Activated CD8-positive, alpha-beta memory T cell treated with anti-CD3 and anti-CD28 coated beads for 24 hours (primary cell): ENCODE measurements around the gene C19orf67.
A peak's percentile ranks its signal among the peaks of the same experiment; 100 is the strongest.

ENCODE experiments used
- DNase-seq: peaks from one replicate; pipeline ENCODE4 v3.0.0-alpha.2; 2020

The C19orf67 gene

DNA sequence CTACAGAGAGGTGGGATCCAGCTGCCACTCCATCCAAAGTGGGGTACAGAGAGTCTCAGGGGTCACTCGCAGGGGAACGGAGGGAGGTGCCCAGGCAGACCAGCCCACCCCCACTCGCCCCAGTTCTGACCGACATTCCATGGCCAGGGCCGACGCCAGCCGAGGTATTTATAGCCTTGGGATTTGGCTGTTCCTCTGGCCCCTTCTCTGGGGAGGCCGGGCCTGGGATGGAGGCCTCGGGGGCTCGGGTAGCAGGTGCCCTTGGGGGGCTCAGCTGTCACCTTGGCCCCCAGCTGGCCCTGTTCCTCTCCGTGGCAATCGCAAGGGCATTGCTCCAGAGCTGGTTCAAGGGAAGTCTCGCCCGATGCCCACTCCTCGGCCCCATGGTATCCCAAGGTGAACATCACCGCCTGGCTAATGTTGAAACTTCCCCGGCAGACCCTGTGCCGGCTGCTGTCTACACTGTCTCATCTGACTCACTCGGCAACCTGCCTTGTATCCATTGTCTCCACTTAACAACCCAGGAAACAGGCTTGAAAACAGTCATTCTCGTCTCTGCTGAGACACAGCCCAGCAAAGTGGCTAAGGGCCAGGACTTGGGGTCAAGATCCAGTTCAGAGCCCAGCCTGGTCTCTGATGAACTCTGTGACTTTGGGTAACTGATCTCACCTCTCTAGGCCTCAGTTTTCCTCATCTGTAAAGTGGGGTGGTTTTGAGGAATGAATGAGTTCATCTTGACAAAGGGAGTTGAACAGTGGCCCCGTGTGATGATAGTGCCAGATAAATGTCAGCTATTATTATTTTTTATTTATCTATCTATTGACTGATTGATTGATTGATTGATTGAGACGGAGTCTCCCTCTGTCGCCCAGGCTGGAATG lies 22.2 kb upstream of the C19orf67 start:
- no peak for DNase-seq

DNA sequence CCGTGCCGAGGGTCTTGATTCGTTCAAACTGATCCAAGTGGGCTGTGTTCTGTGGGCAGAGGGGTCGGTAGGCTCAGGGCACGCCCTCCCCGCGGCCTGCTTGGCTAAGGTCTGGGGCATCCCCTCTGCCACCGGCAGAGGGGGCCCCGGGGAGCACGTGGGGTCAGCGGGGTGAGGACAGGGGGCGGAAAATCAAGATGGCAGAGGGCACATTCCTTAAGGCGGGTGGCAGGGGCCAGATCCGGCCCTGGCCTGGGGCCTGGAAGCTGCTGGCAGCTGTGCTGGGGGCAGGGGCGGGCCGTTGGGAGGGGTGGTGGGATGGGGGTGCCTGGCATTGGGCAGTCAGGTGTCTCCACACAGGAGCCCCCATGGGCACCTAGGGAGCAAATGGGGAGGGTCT lies 21.3 kb upstream of the C19orf67 start:
- DNase-seq, result no peak

DNA sequence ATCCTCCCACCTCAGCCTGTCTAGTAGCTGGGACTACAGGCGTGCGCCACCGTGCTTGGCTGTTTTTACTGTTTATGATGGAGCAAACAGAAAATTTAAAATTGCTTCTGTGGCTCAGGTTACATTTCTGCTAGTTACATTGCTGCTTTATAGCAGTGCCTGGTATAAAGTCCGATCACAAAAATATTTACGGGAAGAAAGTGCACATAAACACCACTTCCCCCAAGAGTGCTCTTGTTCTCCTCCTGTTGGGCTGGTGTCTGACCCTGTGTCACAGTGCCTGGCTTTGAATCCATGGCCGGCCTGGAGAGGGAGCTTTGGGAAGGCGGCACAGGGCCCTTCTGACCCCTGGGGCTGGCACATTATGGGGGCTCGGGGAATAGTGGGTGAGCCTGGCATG lies 20.1 kb upstream of the C19orf67 start:
- DNase-seq, result no peak

DNA sequence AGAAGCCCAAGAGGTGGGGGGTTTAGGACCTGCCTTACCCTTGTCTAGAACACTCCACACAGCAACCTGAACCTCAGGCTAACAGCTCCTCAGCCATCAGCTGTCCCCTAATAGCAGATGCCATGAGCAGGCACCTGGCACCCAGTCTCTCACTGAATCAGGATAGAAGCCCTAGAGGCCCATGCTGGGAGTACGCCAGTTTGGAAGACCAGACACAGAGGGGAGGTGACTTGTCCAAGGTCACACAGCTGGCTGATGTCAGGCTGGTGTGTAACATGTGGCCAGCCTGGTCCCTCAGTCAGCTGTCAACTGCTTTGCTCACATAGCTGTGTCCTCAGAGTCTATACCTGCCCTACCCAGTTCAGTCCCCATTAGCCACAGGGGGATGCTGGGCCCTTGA lies 17.7 kb upstream of the C19orf67 start:
- no peak for DNase-seq

DNA sequence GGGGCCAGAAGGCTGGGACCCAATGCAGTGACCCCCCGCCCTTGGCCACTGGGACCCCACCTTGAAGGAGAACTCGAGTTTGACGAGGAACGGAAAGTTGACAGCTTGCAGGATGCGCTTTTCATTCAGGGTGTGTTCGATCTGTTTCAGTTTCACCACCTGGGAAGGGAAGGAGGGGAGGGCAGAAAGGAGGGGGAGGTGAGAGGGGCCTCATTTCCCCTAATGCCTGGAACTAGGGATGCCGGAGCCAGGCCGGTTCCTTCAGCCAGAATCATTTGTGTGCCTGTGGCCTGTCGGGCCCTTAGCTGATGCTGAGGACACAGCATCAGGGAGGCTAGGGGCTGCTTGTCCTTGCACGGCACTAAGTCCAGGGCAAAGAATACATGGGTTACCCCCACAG lies 17.2 kb upstream of the C19orf67 start:
- DNase-seq, result no peak

DNA sequence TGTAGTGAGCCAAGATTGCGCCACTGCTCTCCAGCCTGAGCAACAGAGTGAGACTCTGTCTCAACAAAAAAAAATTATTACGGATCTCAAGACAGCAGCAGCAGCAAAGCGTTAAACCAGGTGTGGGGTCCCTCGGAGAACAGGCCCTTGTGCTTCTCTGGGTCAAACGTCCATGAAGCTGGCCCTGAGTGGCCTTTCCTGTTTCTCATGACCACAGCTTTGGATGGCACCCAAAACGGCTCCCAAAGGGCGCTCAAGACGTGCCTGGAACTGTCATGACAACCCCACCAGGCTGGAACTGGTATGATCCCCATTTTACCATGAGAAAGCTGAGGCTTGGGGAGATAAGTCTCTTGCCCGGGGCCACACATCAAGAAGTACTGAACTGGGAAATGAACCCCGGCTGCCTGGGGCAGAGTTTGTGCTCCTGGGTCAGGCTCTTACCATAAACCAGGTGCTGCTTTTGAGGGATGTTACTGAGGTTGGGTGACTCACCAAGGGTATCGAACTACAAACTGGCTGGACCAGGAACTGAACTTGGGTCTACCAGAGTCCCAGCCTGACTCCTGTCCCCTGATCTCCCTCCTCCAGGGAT lies 16.6 kb upstream of the C19orf67 start:
- no peak for DNase-seq

DNA sequence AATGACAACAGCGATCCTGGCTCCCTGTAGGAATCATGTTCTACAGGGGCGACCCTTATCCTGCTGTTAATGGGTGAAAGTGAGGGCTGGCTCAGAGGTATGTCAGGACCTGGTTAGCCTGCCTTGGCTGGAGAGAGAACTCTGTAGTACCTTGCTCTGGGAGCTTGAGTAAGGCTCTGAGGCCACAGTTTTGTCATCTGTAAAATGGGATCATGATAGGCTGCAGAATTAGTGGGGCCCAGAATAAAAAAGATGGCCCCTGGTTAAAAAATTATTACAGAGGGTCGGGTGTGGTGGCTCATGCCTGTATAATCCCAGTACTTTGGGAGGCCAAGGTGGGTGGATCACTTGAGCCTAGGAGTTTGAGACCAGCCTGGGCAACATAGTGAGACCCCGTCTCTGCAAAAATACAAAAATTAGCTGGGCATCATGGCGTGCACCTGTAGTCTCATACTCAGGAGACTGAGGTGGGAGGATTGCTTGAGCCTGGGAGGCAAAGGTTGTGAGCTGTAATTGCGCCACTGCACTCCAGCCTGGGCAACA lies 15.5 kb upstream of the C19orf67 start:
- no peak for DNase-seq

DNA sequence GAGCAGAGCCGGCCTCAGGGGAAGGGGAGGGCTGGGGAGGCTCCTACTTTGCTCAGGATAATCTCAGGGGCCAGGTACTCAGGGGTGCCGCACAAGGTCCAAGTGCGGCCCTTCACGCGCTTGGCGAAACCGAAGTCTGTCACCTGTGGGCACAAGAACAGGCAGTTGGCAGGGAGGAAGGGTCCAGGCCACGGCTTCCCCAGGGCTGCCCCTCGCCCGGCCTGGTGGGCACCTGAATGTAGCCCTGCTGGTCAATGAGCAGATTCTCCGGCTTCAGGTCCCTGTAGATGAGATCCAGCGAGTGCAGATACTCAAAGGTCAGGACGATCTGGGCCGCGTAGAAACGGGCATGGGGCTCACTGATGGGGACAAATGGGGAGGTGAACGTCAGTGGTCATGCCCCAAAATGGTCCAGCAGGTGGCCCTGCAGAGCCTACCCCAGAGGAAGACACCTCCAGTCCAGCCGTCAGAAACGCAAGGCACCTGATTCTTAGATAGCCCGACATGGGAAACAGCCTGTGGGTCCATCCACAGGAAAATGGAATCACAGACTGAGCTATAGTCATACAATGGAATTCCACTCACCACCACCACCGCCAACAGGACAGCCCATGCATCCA lies 12.1 kb upstream of the C19orf67 start:
- no peak for DNase-seq

DNA sequence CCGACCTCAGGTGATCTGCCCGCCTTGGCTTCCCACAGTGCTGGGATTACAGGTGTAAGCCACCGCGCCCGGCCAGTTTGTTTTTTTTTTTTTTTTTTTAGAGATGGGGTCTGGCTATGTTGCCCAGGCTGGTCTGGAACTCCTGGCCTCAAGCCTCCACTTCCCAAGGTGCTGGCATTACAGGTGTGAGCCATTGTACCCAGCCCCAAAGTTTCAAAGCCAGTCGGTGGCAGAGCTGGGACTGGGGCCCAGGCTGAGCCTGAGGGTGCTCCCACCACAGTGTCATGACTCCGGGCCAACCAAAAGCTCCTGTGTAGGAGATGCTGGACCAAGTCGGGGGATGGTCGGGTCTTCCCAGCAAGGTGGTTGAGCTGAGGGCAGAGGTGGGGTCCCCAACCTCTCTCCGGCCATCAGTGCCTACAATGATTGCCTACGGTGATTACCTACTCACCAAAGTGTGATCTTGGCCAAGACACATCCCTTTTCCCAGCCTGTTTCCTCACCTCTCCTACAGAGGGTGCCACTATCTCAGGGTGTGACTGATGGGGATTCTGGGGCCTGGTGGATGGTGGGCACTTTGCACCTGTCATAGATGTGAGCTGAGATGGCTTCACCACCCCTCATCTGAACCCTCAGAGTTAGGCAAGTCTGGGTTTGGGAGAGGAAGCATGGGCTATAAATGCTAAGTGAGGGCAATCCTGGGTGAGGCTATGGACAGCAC lies 10.8 kb upstream of the C19orf67 start:
- no peak for DNase-seq

DNA sequence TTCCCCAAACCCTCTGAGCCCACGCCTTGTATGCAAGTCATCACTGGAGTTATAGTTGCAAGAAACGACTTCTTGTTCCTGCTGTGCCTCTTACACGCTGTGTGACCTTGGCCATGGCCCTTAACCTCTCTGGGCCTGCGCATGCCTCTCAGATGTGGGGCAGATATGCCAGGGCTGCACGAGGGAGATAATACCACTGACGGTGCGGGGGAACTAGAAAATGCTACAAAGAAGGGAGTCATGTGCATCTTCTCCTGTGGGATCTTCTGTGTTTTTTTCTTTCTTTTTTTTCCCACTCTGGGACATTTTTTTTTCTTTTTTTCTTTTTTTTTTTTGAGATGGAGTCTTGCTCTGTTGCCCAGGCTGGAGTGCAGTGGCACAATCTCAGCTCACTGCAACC lies 9.3 kb upstream of the C19orf67 start:
- DNase-seq, result no peak

DNA sequence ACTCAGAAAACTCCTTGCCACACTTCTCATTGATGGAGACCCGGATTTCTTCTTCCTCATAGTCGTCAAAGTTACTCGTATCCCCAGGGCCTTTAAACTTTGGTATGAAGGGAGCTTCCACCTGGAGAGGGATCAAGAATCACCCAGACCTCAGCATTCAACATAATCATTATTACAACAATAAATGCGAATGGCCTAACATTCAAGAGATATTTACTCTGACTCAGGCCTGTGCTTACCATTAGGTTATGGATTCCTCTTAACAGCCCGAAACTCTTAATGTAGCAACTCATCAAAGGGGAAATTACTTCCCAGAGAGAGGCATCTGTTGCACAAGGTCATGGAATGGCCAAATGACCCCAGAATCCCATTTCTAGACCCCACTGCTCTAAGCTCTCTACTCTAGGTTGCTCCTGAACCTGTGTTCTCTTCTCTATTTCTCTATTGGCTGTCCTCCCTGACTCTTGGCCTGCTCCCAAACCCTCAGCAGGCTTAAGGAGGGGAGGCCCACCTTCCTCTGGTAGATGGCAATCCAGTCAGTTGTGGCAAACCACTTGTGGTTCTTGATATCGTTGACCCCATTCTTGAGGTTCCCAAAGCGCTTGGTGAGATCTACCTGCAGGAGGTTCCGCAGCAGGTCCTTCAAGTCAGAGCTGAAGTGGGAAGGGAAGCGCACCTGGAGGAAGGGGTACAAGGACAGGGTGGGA lies 7.7 kb upstream of the C19orf67 start:
- DNase-seq, result no peak

DNA sequence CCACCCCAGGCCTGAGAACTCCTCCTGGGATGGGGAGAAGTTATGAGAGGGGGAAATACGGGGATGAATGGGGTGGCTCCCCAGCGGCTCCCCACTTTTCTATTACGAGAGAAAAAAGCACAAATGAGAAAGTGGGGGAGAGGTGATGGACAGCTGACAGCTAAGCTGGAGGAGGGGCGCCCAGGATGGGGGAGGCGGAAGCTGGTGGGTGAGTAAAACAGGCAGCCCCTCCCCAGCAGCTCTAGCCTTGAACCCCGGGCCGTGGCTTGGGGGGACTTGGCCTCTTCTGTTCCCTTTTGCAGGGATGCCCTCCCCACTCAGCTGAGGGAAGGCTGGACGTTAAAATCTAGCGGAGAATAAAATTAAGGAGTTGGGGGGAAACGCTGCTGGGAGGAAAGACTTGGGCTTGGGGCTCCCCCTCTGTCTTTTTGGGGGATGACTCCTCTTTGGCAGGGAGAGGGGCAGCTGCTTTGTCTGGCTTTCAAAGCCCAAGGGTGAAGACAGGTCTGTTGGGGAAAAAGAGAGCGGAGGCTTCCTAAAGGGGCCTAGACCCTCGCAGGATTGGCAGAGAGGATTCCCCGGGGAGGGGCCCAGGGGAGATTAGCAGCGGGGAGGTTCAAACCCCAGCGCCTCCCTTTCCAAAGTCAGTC lies 6.4 kb upstream of the C19orf67 start:
- no peak for DNase-seq

DNA sequence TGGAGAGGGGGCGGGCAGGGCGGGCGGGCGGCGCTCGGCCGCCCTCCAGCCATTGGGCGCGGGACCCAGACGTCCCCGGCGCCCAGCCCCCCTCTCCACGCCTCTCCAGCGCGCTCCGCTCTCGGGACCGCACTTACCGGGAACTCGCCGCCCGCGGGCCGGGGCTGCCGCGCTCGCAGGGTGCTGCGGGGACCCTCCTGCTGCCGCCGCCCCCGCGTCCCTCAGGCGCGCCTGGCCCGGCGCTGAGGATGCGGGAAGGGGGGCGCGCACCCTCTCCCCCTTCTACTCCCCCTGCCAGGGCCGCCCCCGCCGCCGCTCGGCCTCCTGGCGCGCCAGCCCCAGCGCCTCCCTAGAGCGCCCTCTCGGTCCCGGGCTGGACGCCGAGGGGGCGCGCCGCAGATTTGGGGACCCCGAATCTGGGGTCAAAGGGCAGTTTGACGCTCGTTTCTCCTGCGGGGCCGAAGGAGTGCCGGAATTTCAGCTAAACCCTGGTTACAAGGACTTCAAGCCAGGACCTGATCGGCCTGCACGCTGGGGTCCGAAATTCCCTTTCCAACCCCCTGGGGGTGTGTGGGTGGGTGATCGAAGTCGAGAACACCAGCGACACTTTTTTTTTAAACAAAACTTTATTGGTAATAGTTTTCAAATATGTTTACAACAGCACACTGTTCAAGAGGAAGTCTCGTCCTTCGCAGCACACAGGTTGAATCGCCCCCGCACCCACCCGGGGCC lies 5.7 kb upstream of the C19orf67 start:
- DNase-seq, result peak; percentile 88

DNA sequence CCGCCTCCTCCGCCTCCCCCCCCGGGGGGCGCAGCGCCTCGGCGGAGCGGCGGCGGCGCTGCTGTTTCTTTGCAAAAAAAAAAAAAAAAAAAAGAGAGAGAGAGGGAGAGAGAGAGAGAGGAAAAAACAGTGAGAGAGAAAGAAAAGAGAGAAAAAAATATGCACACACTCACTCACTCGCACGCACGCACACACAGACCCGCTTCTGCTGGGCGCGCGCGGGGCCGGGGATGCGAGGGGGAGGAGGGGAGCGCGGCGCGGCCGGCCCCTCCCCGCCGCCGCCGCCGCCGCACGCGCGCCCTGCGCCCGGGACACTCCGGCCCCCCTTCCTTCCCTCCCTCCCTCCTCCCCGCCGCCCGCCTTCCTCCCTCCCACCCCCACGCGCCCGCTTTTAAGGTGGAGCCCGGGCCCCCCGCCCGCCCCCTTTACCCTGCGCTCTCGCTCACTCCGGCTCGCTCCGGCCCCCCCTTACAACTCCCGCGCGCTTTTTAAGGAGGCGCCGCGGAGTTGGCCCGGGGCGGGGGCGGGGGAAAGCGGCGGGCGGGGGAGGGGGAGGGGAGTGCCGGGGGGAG lies 5.0 kb upstream of the C19orf67 start, which contains the start of gene SAMD1:
SAMD1 (minus strand) TSS at position 243 of the 572 bp plus-strand sequence.
- peak; percentile 88 for DNase-seq

DNA sequence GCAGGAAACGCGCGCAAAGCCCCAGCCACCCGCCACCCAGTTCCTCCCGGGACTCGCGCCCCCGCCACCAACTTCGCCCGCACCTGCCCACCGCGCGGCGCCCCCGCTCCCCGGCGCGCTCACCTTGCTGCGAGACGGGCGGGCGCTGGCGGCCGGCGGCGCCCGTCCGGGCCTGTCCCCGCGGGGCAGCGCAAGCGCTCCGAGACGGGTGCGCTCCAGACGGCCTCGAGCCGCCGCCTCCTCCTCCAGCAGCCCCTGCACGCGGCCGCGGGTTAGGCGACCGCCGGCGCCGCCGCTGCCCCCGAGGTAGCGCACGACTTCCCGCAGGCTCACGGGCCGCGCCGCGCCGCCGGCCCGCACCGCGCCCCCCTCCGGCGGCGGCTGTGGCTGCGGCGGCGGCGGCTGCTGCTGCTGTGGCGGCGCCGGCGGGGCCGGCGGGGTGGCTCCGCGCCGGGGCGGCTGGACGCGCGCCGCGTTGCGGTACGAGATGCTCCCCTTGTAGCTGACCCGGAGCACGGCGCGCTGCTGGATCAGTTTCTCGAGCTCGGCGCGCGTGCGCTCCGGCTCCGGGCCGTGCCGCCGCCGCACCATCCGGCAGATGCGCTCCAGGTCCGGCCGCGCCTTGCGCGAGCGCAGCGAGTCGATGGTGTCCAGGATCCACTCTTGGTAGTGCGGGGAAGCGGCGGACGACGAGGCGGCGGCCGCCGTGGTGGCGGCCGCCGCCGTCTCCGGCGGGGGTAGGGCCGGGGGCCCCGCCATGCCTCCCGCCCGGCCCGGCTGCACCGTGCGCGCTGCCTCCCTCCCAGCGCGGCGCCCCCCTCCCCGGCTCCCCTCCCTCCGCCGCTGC lies 4.3 kb upstream of the C19orf67 start:
- DNase-seq, result peak; percentile 80

DNA sequence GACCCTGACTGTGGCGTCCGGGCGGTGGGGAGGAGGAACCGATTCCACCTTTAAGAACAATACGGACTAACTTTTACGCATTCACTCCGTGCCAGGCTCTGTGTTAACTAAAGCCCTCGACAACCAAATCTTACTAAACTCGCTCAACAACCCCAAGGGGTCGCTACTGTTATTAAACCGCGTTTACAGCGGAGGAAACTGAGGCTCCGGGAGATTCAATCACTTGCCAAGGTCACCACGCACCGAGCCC lies 3.8 kb upstream of the C19orf67 start:
- no peak for DNase-seq

DNA sequence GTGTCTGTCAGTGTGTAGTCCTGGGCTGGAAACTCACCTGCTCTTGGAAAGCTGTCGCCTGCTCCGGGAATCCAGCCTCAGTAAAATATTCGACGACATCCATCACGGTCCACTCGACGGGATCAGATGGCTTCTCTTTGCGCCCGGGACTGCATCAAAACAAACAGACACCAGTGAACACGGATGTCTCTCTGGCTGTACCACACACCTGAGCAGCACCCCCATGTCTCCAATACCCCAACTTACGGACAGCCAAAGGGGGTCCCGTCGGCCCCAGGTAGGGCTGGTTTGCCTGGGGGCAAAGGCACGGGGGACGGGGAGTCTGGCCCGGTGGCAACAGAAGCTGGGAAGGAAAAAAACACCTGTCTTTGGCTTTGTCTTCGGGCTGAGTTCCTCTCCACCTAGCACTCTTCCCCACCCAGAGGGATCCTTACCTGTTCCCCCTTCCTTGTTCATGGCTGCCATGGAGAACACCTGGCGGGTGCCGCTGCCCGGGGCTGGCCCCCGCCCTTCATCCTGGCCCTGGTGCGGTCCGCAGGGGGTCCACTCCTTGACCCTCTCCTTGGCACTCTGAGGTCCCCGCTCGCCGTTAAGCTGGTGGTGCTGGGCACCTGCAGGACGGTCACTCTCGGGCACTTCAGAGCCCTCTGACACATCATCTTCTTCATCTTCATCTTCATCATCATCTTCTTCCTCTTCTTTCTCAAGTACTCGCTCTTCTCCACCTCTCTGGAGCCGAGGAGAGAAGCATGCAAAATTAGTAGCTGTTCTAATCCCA lies 3.2 kb upstream of the C19orf67 start:
- no peak for DNase-seq

DNA sequence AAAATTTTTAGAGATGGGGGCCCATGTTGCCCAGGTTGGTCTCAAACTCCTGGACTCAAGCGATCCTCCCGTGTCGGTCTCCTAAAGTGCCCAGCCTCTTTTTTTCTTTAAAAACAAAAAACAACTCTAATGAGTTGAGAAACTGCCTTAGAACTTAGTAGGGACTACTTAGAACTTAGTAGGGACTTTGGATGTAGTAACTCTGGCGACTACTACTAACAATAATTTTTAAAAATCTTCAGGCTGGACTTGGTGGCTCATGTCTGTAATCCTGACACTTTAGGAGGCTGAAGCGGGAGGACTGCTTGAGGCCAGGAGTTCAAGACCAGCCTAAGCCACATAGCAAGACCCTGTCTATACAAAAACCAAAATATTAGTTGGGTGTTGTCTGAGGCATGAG lies 515 bp upstream of the C19orf67 start:
- no peak for DNase-seq

DNA sequence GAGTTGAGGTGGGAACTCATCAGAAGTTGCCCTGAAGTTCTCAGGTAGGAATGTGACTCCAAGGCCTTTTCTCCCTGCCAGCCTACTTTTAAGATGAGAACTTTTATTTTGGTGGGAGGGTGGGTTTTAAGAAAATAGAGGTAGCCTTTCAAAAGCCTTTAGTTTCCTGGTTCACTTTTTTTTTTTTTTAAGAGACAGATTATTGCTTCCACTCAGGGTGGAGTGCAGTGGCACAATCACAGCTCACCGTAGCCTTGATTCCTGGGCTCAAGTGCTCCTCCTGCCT lies 3.0 kb downstream of the C19orf67 start:
- DNase-seq, result no peak
